ENCODE data around the gene MGLL. TPM values are rescaled to one million over a fixed set of nuclear protein-coding genes. Genes with fewer than 3 reads are reported as not detected.
"Not testable (repeated sequence)": the region's sequence is repeated elsewhere in the genome, so short reads cannot be mapped to it uniquely, and the experiment has no call there.

The MGLL gene
- polyA plus RNA-seq, 1 experiment, result 108 TPM

DNA sequence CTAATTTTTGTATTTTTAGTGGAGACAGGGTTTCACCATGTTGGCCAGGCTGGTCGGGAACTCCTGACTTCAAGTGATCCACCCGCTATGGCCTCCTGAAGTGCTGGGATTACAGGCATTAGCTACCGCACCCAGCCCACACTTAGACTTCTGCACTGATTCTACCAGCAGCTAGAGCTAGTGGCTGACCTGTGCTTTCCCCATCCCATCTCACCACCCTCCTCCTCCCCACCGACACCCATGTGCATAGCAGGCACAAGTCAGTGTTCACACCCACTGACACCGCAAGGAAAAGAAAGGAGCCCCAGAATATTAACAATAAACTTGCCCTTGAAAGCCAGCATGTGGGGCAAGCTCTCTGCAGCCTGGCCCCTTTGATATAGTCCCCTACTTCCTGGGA lies 160.7 kb downstream of the MGLL start:
- ChIA-PET CTCF (interaction anchor here (1.4 to 2.3 kb wide), 2 partner anchors 9 to 18 kb away, joined by 4 to 9 read pairs; no protein-coding TSS in a partner anchor), POLR2A (no interaction called here)
- TF ChIP-seq, protein P1, sequence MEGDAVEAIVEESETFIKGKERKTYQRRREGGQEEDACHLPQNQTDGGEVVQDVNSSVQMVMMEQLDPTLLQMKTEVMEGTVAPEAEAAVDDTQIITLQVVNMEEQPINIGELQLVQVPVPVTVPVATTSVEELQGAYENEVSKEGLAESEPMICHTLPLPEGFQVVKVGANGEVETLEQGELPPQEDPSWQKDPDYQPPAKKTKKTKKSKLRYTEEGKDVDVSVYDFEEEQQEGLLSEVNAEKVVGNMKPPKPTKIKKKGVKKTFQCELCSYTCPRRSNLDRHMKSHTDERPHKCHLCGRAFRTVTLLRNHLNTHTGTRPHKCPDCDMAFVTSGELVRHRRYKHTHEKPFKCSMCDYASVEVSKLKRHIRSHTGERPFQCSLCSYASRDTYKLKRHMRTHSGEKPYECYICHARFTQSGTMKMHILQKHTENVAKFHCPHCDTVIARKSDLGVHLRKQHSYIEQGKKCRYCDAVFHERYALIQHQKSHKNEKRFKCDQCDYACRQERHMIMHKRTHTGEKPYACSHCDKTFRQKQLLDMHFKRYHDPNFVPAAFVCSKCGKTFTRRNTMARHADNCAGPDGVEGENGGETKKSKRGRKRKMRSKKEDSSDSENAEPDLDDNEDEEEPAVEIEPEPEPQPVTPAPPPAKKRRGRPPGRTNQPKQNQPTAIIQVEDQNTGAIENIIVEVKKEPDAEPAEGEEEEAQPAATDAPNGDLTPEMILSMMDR (IDR thresholded peaks at IDR 0.05; ENCODE audit: insufficient read depth, low read depth, low read length), result no peak

DNA sequence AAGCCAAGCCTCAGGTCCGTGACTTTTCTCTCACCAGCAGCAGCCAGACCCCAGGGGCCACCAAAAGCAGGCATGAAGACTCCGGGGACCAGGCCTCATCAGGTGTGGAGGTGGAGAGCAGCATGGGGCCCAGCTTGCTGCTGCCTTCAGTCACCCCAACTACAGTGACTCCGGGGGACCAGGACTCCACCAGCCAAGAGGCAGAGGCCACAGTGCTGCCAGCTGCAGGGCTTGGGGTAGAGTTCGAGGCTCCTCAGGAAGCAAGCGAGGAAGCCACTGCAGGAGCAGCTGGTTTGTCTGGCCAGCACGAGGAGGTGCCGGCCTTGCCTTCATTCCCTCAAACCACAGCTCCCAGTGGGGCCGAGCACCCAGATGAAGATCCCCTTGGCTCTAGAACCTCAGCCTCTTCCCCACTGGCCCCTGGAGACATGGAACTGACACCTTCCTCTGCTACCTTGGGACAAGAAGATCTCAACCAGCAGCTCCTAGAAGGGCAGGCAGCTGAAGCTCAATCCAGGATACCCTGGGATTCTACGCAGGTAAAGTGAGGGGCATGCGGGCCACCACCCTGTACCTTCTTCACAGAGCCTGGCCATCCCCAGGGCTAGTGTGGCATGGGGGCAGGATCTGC lies 161.6 kb downstream of the MGLL start:
- H3K4me3 ChIP-seq (ENCODE audit: low read depth, low read length), result no peak overlapping the region
- H3K27me3 ChIP-seq (ENCODE audit: control insufficient read depth, insufficient read depth, low read length), result no peaks in the 10 kb centered on the region; the same call in 1 of the 2 replicates
- CTCF ChIA-PET, result interaction anchor here (0.6 to 2.3 kb wide), 4 partner anchors 8 to 312 kb away, joined by 3 to 9 read pairs (median 4); no protein-coding TSS in a partner anchor
- no peak for DNase-seq (ENCODE audit: low read depth)
- TF ChIP-seq, protein P1 (IDR thresholded peaks at IDR 0.05; ENCODE audit: insufficient read depth, low read depth, low read length), result no peak
- H3K36me3 ChIP-seq (ENCODE audit: control insufficient read depth, insufficient read depth, low read length), result no peaks in the 10 kb centered on the region
- POLR2A ChIA-PET, result no interaction called here

More for the DNA sequence above, 160.7 kb downstream of the MGLL start:
- Histone ChIP-seq H3K27me3 (ENCODE audit: control insufficient read depth, insufficient read depth, low read length) (no peaks in the 10 kb centered on the region; the same call in 1 of the 2 replicates), H3K36me3 (ENCODE audit: control insufficient read depth, insufficient read depth, low read length) (no peaks in the 10 kb centered on the region), H3K4me3 (ENCODE audit: low read depth, low read length) (no peak overlapping the region)
- DNase-seq (ENCODE audit: low read depth), result no peak

DNA sequence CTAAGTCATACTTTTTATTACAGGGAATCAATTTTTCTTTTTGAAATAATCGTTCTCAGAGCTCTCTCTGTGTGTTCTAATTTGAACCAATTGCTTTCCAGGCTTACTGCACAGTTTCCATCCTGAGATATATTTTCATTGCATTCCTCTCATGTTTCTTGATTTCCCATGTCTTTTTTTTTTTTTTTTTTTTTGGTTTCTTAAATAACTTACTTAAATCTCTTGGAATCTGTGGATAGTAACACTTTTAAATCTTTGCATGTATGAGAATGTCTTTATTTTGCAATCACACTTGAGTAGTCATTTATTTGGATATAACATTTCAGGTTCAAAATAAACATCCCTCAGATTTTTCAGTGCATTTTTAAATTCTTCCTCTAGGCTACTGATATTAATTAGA lies 164.1 kb downstream of the MGLL start:
- no peak for DNase-seq (ENCODE audit: low read depth)
- ChIA-PET POLR2A (interaction anchor here (0.7 kb wide), 1 partner anchor 483 kb away, joined by 3 read pairs; no protein-coding TSS in a partner anchor), CTCF (interaction anchor here (0.7 kb wide), 1 partner anchor 20 kb away, joined by 3 read pairs; no protein-coding TSS in a partner anchor)
- H3K27me3 ChIP-seq (ENCODE audit: control insufficient read depth, insufficient read depth, low read length), result no peaks in the 10 kb centered on the region
- no peaks in the 10 kb centered on the region for H3K36me3 ChIP-seq (ENCODE audit: control insufficient read depth, insufficient read depth, low read length)
- no peak overlapping the region for H3K4me3 ChIP-seq (ENCODE audit: low read depth, low read length)
- TF ChIP-seq, protein P1 (IDR thresholded peaks at IDR 0.05; ENCODE audit: insufficient read depth, low read depth, low read length), result no peak

DNA sequence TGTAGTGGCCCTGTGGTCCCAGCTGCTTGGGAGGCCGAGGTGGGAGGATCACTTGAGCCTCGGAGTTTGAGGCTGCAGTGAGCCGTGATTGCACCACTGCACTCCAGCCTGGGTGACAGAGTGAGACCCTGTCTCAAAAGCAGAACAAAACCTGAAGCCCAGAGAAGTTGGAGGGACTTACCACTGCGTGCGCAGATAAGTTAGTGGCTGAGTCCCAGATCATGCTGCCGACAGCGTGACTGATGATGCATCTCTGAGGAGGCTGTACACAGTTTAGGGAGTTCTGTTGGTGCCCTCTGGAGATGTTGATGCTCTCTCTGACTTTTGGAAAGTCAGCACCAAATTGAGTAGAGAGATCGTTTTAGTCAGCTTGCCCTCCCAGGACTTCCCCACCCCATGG lies 165.4 kb downstream of the MGLL start:
- Histone ChIP-seq H3K4me3 (ENCODE audit: low read depth, low read length) (no peak overlapping the region), H3K27me3 (ENCODE audit: control insufficient read depth, insufficient read depth, low read length) (peaks cover 1% of the 10 kb centered on the region; the same call in 1 of the 2 replicates), H3K36me3 (ENCODE audit: control insufficient read depth, insufficient read depth, low read length) (no peaks in the 10 kb centered on the region)
- no peak for DNase-seq (ENCODE audit: low read depth)
- TF ChIP-seq, protein P1 (IDR thresholded peaks at IDR 0.05; ENCODE audit: insufficient read depth, low read depth, low read length), result no peak
- POLR2A ChIA-PET, result no interaction called here
- CTCF ChIA-PET, result no interaction called here

DNA sequence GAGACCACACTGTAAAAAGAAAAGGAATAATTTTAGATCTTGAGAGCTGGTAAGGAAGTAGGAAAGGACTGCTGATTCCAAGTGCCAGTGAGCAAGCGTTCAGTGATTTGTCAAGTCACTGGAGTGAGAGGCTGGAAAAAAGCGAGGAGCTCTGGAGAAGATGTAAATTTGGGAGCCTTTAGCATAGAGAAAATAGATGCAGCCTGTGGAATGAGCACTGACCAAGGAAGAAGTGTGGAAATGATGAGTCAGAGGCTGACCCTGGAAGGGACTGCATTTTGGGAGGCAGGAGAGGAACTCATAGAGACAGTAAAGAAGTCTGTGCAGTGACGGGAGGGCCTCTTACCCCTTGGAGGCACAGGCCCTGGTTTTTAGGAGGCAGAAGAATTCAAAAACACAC lies 166.7 kb downstream of the MGLL start:
- Histone ChIP-seq H3K36me3 (ENCODE audit: control insufficient read depth, insufficient read depth, low read length) (no peaks in the 10 kb centered on the region), H3K4me3 (ENCODE audit: low read depth, low read length) (no peak overlapping the region), H3K27me3 (ENCODE audit: control insufficient read depth, insufficient read depth, low read length) (peaks cover 1% of the 10 kb centered on the region; the same call in 1 of the 2 replicates)
- POLR2A ChIA-PET, result no interaction called here
- CTCF ChIA-PET, result interaction anchor here (0.9 to 1.5 kb wide), 4 partner anchors 13 to 315 kb away, joined by 3 to 6 read pairs (median 3); no protein-coding TSS in a partner anchor
- TF ChIP-seq, protein P1 (IDR thresholded peaks at IDR 0.05; ENCODE audit: insufficient read depth, low read depth, low read length), result no peak
- peak; percentile 46 for DNase-seq (ENCODE audit: low read depth)

DNA sequence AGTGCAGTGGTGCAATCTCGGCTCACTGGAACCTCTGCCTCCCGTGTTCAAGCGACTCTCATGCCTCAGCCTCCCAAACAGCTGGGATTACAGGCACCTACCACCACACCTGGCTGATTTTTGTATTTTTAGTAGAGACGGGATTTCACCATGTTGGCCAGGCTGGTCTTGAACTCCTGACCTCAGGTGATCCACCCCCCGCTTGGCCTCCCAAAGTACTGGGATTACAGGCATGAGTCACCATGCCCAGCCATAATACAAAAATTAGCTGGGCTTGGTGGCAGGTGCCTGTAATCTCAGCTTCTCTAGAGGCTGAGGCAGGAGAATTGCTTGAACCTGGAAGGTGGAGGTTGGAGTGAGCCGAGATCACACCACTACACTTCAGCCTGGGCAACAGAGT lies 167.3 kb downstream of the MGLL start:
- H3K27me3 ChIP-seq (ENCODE audit: control insufficient read depth, insufficient read depth, low read length); POLR2A ChIA-PET; H3K4me3 ChIP-seq (ENCODE audit: low read depth, low read length); DNase-seq (ENCODE audit: low read depth); H3K36me3 ChIP-seq (ENCODE audit: control insufficient read depth, insufficient read depth, low read length): not testable (repeated sequence)
- CTCF ChIA-PET, result interaction anchor here (0.9 to 1.5 kb wide), 4 partner anchors 14 to 316 kb away, joined by 3 to 6 read pairs (median 3); no protein-coding TSS in a partner anchor

All from BJ (cell line).